Germinal center (tissue), 1 donor: Measurements from ENCODE around the gene CGNL1.

Experiments used
- DNase-seq: peaks from one replicate; pipeline ENCODE4 v3.0.0; 2012; ENCODE audit warnings: mixed read lengths, low spot score

CGNL1 gene

GRCh38 chr15:57375827-57376695 lies at the start of gene CGNL1:
Gene CGNL1, plus strand, starts transcription at chr15:57376505. Its CDS starts 61,495 bp downstream, at chr15:57438000.
- DNase-seq, result peak; percentile 15

- no peak for DNase-seq
Observed at GRCh38 chr15:57327985-57328471, 48.3 kb upstream of the CGNL1 start.

GRCh38 chr15:57328479-57328878 lies 47.8 kb upstream of the CGNL1 start:
- DNase-seq, result no peak

GRCh38 chr15:57328897-57329296 lies 47.4 kb upstream of the CGNL1 start:
- no peak for DNase-seq

GRCh38 chr15:57329582-57330367 lies 46.5 kb upstream of the CGNL1 start:
- no peak for DNase-seq

- no peak for DNase-seq
Observed at GRCh38 chr15:57330619-57331340, 45.5 kb upstream of the CGNL1 start.

GRCh38 chr15:57332326-57332725 lies 44.0 kb upstream of the CGNL1 start:
- no peak for DNase-seq

- no peak for DNase-seq
Observed at GRCh38 chr15:57333487-57333886, 42.8 kb upstream of the CGNL1 start.

- DNase-seq, result no peak
Observed at GRCh38 chr15:57334257-57334656, 42.0 kb upstream of the CGNL1 start.

- no peak for DNase-seq
Observed at GRCh38 chr15:57335293-57335715, 41.0 kb upstream of the CGNL1 start.

- DNase-seq, result no peak
Observed at GRCh38 chr15:57335719-57336118, 40.6 kb upstream of the CGNL1 start.

GRCh38 chr15:57337868-57338411 lies 38.4 kb upstream of the CGNL1 start:
- no peak for DNase-seq

- no peak for DNase-seq
Observed at GRCh38 chr15:57339321-57339720, 37.0 kb upstream of the CGNL1 start.

GRCh38 chr15:57340682-57341259 lies 35.5 kb upstream of the CGNL1 start:
- DNase-seq, result peak; percentile 38

GRCh38 chr15:57343048-57343447 lies 33.3 kb upstream of the CGNL1 start:
- no peak for DNase-seq

- no peak for DNase-seq
Observed at GRCh38 chr15:57343498-57343897, 32.8 kb upstream of the CGNL1 start.

- no peak for DNase-seq
Observed at GRCh38 chr15:57344282-57344681, 32.0 kb upstream of the CGNL1 start.

GRCh38 chr15:57345584-57345983 lies 30.7 kb upstream of the CGNL1 start:
- no peak for DNase-seq

GRCh38 chr15:57348081-57348480 lies 28.2 kb upstream of the CGNL1 start:
- no peak for DNase-seq

GRCh38 chr15:57352535-57353316 lies 23.6 kb upstream of the CGNL1 start:
- DNase-seq, result no peak

GRCh38 chr15:57353317-57353804 lies 22.9 kb upstream of the CGNL1 start:
- DNase-seq, result no peak
